ENCODE measurements around the gene YTHDF1.

YTHDF1 gene

DNA sequence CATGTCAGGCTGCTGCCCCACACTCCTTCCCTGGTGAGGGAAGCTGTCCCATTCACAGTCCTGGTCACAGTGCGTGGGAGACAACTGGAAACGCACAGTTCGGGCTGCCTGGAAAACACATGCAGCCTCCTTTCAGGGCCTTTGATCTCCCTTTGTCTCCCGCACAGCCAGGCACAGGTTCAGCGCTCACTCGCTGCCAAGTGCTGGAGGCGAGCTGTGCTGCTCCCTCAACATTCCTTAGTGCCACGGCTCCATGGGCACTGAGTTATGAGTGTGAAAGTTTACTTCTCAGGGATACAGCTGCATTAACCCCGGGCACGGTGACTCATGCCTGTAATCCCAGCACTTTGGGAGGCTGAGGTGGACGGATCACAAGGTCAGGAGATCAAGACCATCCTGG, 9.1 kb downstream of the YTHDF1 start:
- no peak for DNase-seq (ENCODE audit: low read depth)

DNA sequence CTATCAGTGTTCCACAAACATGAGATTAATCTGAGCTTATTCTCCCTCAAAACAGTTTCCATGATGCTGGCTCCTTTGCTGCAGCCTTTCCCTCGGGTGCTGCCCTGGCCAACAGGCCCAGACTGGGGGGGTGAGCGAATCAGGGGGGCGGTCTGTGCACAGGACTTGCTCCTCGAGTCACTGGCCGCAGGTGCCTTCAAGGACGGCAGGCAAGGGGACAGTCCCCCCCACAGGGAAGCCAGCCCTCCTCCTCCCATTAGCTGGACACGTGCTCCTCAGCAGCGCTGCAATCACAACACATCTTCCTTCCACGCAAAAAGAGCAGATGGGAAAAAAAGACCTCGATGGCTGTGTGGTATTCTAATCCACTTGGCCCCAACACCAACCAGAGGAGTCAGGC, 10.0 kb downstream of the YTHDF1 start:
- DNase-seq (ENCODE audit: low read depth): no peak

DNA sequence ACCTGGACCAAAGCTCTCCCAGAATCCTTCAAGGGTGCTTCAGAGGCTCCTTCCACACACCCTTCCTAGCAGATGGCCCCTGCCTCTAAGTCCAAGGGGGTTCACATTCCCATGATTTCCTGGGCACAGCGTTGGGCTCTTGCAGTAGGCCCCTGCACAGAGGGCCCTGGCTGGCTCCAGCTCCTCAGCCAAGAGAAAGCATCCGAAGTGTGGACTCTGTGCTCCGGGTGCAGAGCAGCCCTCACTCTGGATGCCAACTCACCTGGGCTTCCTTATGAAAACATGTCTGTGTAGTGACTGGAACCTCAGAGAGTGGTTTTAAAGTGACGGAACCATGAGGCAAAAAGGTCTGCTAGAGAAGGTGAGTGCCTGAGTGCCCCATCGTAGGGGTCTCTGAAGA, 11.6 kb downstream of the YTHDF1 start:
- DNase-seq (ENCODE audit: low read depth): no peak

DNA sequence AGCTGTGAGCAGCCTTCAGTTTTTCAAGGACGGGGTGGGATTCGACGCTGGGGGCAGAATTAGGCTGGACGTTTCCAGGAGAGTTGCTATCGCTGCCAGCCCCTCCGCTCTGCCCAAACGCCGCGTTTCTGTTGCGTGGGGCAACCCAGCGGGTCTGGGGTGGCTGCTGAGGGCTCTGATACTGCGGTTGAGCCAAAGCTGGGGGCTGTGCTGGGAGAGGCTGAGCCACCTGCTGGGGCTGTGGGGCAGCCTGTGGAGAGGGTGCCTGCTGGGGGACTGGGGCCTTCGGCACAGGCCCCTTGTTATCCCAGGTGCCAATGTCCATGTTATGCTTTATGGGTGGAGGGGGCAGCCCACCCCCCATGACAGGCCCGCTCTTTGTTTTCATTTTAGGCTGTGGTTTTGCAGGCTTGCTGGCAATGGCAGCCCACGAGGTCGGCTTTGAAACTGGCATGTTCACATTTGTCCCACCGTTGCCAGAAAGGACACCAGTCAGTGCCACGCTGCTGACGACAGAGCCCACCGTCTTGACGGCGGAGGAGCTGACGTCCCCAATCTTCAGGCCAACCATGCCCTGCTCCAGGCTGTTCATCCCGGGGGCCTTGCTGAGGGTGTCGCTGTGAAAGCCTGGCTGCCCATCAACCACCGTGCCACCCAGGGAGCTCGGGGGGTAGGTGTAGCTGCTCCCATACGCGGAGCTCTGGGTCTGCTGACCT, 13.0 kb downstream of the YTHDF1 start:
- no peak for DNase-seq (ENCODE audit: low read depth)

DNA sequence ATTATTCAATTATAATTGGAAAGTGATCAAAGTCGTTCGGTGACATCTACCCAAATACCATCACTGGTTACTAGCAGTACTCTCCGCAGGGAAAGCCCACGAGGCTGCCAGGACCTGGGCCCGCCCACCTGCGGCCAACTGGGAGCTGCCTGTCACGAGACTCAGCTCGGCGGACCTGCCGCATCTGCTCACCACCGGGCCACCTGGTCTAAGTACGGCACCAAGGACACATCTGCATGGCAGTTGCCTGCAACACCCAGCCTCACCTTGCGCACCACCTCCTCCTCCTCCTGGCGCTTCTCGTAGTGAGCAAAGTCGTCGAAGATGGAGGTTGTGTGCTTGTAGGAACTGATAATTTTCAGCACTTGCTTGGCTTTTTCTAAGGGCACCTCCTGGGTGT, 13.9 kb downstream of the YTHDF1 start:
- DNase-seq (ENCODE audit: low read depth): no peak

DNA sequence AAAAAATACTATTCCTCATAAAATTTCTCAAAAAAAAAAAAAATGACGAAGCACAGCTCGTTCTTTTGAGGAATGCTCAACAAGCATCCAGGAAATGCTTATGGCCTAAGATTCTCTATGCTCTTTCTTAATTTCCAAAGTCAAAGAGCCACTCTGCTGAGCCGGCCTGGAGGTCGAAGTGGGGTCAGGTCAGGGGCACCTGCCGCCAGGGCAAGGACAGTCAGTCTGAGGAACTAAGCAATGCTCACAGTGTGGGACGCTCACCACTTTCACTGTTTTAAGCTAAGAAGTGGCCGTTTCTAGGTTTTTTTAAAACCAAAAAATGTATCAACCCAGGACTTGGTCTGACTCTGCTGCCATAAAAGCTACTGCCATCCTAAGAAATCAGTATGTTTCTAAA, 17.3 kb downstream of the YTHDF1 start:
- no peak for DNase-seq (ENCODE audit: low read depth)

DNA sequence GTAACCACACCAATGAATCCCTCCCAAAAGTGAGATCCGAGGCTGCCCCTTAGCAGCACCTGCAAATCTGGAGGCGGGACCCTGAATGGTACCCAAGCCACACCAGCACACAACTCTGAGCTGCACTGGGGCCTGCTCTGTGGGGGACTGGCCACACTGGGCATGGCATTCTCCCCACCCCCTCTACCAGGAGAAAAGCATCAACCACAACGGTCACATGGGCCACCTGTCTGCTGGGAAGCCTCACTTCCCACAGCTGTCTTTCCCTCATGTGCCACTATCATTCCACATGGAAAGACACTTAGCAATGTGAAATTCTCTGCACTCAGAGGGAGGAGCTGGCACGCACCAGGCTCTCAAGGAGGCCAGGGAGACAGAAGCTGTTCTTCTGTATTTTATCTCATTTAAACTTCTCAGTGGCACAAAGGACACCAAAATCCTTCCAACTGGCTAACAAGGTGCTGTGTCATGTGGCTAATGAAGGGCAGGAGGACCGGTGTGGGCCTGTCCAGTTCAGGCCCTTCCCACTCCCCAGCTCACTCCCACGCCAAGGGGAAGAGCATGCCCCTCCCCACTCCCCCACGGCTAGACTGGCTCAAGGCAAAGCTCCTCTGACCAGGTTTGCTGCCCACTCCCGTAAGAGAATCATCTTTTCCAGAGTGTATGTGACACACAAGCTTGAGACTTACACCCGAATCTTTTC, 19.0 kb downstream of the YTHDF1 start:
- no peak for DNase-seq (ENCODE audit: low read depth)

DNA sequence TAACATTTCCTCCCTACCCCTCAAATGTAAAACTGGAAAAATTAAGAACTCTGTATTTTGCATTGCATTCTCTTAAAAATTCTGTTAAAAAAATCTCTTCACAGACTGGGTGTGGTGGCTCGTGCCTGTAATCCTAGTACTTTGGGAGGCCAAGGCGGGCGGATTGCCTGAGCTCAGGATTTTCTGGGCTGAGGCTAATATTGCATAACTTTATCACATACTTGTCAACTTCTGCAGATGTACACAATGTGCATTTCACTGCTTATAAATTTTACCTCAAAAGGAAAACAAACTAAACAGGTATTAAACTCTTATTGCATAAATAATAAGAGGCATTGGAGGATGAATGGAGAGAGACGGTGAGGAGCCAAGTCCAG, 21.1 kb downstream of the YTHDF1 start:
- no peak for DNase-seq (ENCODE audit: low read depth)

DNA sequence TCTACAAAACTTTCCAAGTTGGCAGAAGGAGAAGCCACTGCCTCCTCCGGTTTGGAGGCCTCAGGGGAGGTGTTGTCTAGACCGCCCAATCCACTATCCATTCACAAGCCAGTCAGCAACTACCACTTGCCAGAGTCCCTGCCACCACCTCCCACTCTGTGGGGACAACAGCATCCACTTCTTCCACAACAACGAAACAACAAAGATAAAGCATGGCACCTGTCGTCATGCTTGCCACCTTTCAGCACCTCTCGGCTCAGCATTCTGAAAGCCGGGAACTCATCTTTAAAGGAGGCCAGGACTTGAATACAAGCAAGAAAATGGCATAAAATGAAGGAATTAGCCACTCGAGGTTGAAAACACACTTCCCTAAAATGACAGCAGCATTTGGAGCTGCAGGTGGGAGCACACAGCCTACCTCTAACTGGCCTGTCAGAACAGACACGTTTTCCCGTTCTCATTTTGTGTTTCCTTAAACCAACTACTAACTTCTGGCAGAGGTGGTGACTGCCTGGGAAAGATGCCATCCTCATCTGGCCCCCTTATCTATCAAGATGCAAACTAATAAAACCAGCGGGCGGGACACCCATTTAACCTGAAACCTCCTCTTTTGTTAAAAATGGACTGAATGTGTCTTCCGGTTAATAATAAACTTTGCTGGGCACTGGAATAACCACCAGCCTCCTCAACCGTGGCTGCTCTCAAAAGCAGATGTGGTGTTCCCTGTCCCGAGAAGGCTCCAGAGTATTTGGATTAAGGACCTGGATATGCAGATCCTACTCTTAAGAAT, 21.7 kb downstream of the YTHDF1 start:
- no peak for DNase-seq (ENCODE audit: low read depth)

DNA sequence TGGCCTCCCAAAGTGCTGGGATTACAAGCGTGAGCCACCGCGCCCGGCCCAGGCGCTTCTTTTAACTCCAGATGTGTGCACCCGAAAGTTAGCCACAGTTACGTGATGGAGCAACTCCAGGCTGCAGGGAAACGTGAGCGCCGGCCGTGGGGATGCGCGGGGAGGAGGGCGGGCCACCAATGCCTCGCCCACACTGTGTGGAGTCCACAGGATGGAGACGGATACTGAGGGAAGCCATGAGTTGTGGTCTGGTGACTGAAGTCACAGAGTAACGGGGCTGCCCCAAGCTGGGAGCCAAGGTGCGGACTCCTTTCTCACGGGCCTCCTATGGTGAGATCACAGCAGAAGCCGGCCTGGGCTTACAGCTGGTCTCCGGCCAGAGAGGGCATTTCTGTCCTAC, 23.2 kb downstream of the YTHDF1 start:
- no peak for DNase-seq (ENCODE audit: low read depth)

DNA sequence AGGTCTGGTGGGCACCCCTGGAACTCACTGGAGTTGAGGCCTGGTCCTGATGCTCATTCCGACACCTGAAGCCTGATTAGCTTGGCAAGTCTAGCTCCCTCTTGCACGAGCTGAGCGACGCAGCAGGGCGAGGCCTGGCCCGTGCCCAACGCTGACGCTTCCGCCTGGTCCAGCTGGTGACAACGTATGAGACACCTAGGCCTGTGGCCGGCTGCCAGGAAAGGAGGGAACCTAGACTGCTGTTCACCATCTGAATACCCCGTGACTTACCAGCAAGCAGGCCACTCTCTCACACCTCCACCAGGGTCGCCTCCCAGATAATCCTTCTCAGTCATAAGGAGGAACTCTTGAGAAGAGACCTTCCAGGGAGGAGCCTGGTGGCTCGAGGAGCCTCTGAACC, 24.5 kb downstream of the YTHDF1 start:
- no peak for DNase-seq (ENCODE audit: low read depth)

DNA sequence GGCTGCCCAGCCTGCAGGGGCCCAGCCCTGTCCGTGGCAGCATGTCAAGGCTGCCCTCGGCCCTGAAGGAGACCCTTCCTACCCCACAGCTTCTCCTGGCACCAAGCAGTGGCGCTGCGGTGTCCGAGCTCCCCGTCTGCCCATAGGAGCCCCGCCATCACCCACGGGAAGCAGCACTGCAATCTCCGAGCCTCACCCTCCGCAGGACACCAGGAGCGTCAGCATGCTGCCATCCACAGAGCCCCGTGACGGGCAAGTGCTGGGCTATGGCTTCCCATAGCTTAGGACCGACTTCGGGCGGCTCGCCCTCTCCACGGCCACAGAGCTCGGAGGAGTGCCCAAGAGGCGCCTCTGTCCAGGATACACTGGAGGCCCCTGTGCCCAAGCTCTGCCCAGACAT, 25.1 kb downstream of the YTHDF1 start:
- no peak for DNase-seq (ENCODE audit: low read depth)

DNA sequence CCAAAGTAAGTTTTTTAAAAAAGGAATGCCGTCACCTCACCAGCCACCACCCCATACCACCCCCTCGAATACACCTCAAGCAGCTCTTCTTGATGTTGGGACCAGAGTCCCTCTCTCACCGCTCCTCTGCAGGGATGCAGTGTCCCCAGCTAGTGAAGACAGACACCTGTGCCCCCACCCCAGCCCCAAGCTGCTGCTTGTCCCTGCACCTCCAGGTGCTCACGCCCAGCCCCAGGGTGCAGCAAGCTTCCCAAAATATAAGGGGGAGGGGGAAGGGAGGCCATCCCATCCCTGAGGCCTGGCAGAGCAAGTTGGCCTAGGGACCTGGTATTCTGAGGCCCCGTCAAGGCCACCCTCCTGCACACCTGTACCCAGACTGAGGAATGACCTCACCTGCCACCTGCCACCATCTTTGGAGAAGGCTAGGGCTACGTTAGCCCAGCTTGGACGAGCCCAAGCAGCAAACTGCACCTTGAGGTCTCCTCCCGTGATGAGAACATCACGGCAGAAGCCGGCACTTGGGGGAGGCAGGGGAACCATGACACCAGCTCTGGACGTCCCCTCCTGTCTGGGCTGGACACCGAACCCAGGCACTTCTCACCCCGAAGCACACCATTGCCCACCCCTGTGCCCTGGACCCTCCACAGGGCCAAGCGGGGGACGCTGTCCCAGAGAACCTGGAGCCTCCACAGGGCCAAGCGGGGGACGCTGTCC, 25.9 kb downstream of the YTHDF1 start:
- DNase-seq (ENCODE audit: low read depth): no peak

DNA sequence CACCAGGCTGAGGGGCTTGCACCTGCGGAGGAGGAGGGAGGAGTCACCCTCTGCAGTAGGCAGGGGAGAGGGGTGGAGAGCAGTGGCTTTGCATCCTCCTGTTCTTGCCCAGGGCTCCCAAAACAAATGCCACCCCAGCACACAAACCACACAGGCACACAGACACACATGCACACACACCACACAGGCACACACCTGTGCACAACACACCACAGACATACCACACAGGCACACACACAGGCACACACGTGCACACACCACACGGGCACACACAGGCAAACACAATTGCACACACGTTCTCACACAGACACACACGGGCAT, 26.6 kb downstream of the YTHDF1 start:
- DNase-seq (ENCODE audit: low read depth): no peak

DNA sequence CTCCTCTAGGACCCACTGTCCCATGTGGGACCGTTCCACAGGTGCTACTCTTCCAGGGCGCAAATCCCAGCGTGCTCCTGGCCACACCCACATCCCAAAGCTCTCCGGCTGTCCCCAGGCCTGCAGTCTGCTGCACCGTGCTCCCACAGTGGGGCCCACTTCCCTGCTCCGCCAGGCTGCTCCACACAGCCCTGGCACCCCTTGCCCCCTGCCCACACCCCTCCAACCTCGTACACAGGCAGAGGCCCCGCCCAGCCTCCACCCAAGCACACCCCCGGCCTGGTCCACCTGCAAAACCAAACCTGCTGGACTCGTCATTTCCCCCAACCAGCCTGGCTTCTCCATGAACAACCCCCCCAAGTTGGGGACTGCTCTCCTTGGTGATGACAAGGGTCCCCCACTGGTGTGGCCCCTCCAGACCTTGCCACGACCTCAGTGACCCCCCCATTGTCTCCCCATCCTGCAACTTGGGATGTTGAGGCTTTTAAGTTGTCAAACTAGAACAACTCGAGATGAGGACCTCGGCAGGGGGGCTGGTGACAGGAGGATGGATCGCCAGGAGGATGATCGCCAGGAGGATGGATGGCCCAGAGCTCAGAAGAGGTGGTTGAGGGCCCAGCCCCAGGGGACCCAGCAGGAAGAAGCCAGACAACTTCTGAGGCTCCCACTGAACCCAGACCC, 27.1 kb downstream of the YTHDF1 start:
- no peak for DNase-seq (ENCODE audit: low read depth)

DNA sequence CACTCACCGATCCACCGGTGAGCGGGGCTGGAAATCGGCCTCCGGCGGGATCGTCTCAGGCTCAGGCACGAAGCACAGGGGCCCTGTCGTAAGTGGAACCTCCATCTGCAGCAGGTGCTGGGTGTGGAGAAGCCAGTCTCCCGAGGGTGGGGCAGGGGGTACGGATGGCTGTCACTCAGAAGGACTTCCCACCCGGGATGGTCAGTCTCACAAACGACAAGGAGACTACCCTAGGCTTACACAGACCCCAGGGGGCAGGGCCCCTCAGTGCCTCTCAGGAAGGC, 27.8 kb downstream of the YTHDF1 start:
- no peak for DNase-seq (ENCODE audit: low read depth)

DNA sequence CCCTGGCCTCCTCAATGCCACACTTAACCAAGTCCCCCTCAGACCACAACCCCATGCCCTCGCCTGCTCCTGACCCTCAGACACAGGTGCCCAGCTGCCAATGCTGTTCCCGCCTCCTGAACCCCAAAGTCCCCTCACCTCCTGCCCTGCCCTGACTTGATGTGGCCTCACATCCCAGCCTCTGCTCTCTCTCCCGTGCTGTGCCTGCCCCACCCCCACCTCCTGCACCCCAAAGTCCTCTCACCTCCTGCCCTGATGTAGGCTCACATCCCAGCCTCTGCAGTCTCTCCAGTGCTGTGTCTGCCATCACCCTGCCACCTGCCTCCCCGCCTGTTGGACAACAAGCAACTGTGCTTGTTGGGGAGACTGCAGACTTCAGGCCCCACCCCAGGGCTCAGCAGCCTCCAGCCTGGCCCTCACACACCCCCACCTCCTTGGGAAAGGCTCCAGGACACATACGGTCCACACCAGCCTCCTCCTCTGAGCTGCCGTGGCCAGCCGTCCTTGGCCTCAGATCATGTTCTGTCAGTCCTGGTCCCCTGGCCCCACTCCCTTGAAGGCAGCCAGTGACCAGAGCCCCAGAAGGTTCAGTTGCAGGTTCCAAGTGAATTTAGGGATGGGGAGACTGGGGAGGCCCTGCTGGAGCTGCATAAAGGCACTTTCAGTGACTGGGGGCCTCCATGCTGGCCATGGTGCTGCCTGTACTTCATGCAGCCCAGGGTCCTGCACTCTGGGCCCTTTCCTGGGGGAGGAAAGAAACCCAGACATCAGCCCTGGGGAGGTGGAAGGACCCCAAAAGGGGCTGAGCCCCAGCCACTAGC, 28.4 kb downstream of the YTHDF1 start:
- DNase-seq (ENCODE audit: low read depth): no peak

DNA sequence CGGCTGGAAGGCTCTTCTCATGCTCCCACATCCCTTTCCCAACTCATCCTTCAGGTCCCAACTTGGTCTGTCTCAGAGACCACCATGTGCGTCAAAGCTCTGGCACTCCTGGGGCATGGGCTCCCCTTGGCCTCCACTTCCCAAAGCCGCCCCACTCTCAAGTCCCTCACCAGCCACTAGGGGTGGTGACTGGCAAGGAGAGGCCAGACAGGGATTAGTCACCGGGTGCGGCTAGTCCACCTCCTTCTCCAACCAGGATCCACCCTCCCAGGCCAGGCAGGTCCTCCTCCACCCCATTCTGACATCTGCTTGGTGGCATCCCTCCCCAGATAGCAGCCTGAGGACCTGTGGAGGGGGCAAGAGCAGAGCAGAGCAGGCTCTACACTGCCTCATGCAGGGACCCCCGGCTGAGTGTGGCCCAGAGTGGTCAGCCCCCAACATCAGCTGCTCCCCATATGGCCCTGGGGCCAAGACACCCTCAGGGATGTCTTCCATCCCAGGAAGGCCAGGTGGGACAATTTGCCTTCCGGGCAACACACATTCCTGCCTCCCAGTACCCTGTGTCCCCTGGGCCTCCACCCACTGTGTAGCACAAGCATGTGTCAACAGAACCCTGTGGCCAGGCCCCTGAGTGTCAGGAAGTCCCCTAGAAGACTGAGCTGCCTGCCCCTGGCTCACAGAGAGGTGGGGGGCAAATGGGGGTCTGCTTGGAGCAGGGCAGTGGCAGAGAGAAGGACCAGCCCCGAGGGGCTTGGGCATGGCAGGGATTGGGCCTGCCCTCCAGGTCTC, 29.2 kb downstream of the YTHDF1 start:
- no peak for DNase-seq (ENCODE audit: low read depth)

DNA sequence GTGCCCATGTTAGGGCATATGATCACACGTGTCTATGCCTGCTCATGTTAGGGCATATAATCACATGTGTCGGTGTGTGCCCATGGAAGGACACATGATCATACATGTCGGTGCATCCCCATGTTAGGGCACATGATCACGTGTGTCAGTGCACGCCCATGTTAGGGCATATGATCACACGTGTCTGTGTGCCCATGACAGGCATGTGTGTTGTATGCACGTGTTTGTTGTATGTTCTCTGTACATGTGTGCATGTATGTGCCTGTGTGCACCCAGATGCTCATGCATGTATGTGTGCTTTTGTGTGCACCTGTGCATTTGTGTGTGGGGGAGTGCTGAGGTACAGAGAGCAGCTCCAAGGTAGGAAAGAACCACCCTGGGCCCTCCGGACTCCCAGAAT, 29.8 kb downstream of the YTHDF1 start:
- DNase-seq (ENCODE audit: low read depth): no peak

DNA sequence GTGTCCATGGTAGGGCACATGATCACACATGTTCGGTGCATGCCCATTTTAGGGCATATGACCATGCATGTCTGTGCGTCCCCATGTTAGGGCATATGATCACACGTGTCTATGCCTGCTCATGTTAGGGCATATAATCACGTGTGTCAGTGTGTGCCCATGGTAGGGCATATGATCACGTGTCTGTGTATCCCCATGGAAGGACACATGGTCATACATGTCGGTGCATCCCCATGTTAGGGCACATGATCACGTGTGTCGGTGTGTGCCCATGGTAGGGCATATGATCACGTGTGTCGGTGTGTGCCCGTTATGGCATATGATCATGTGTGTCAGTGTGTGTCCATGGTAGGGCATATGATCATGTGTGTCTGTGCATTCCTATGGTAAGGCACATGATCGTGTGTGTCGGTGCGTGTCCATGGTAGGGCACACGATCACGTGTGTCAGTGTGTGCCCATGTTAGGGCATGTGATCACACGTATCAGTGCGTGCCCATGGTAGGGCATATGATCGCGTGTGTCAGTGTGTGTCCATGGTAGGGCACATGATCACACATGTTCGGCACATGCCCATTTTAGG, 30.6 kb downstream of the YTHDF1 start:
- DNase-seq (ENCODE audit: low read depth): no peak
